Jurkat, Clone E6-1 (cell line): ENCODE measurements around the gene NBEA.
A peak's percentile ranks its signal among the peaks of the same experiment; 100 is the strongest.

Experiments
- DNase-seq: peaks from one replicate; pipeline ENCODE4 v3.0.0-alpha.2; 2011; ENCODE audit warnings: low read depth, low spot score
- H3K4me3 ChIP-seq: 2 replicates; pipeline ENCODE4 v1.5.1; 2011; ENCODE audit warnings: mild to moderate bottlenecking, low read length, control low read depth, moderate library complexity

Gene NBEA

GRCh38 chr13:35567406-35567980, 625.4 kb downstream of the NBEA start:
- H3K4me3 ChIP-seq, result no peak overlapping the region
- no peak for DNase-seq

GRCh38 chr13:35573639-35574038, 631.6 kb downstream of the NBEA start:
- DNase-seq, result no peak
- H3K4me3 ChIP-seq, result no peak overlapping the region

GRCh38 chr13:35592457-35592856, 650.4 kb downstream of the NBEA start:
- no peak overlapping the region for H3K4me3 ChIP-seq
- no peak for DNase-seq

- no peak for DNase-seq
- no peak overlapping the region for H3K4me3 ChIP-seq
These were observed 651.6 kb downstream of the NBEA start for GRCh38 chr13:35593651-35594050.

GRCh38 chr13:35594096-35594495, 652.0 kb downstream of the NBEA start:
- no peak for DNase-seq
- H3K4me3 ChIP-seq, result no peak overlapping the region

- DNase-seq, result no peak
These were observed 653.1 kb downstream of the NBEA start for GRCh38 chr13:35595181-35595580.

GRCh38 chr13:35596321-35597030, 654.4 kb downstream of the NBEA start:
- H3K4me3 ChIP-seq, result no peak overlapping the region
- no peak for DNase-seq

More at GRCh38 chr13:35595181-35595580, 653.1 kb downstream of the NBEA start:
- H3K4me3 ChIP-seq, result no peak overlapping the region

- no peak for DNase-seq
- H3K4me3 ChIP-seq, result no peak overlapping the region
These were observed 655.4 kb downstream of the NBEA start for GRCh38 chr13:35597451-35597850.

GRCh38 chr13:35598233-35598632, 656.2 kb downstream of the NBEA start:
- DNase-seq, result no peak
- H3K4me3 ChIP-seq, result no peak overlapping the region

- H3K4me3 ChIP-seq, result no peak overlapping the region
- DNase-seq, result no peak
These were observed 656.8 kb downstream of the NBEA start for GRCh38 chr13:35598790-35599369.

GRCh38 chr13:35599384-35599783, 657.3 kb downstream of the NBEA start:
- H3K4me3 ChIP-seq, result no peak overlapping the region
- no peak for DNase-seq

- H3K4me3 ChIP-seq, result no peak overlapping the region
- DNase-seq, result no peak
These were observed 658.1 kb downstream of the NBEA start for GRCh38 chr13:35600137-35600536.

GRCh38 chr13:35603593-35604285, 661.7 kb downstream of the NBEA start:
- H3K4me3 ChIP-seq, result no peak overlapping the region
- DNase-seq, result no peak

GRCh38 chr13:35614666-35615065, 672.6 kb downstream of the NBEA start:
- DNase-seq, result no peak
- no peak overlapping the region for H3K4me3 ChIP-seq

GRCh38 chr13:35617420-35617819, 675.4 kb downstream of the NBEA start:
- DNase-seq, result no peak

GRCh38 chr13:35618565-35619083, 676.6 kb downstream of the NBEA start:
- H3K4me3 ChIP-seq, result no peak overlapping the region

More at GRCh38 chr13:35617420-35617819, 675.4 kb downstream of the NBEA start:
- H3K4me3 ChIP-seq, result no peak overlapping the region

GRCh38 chr13:35621989-35622388, 679.9 kb downstream of the NBEA start:
- DNase-seq, result no peak
- H3K4me3 ChIP-seq, result no peak overlapping the region

More at GRCh38 chr13:35618565-35619083, 676.6 kb downstream of the NBEA start:
- no peak for DNase-seq

- no peak overlapping the region for H3K4me3 ChIP-seq
- DNase-seq, result no peak
These were observed 687.0 kb downstream of the NBEA start for GRCh38 chr13:35629026-35629425.

GRCh38 chr13:35630551-35631275, 688.6 kb downstream of the NBEA start:
- no peak overlapping the region for H3K4me3 ChIP-seq
- peak; percentile 31 for DNase-seq
